GM12878 (cell line): ENCODE measurements around the gene DTWD2. TPM values are rescaled to one million over a fixed set of nuclear protein-coding genes. Genes with fewer than 3 reads are reported as not detected.

Source experiments
- ATAC-seq: fragments of 200-7000 bp; cut with Tn5 transposase; 3 replicates; pipeline ENCODE4 v1.9.1; 2020; ENCODE audit warnings: mild to moderate bottlenecking, moderate library complexity
- BruUV-seq: library from RNA; stranded (reverse); fragments of 400-500 nt; replicated peaks from 2 replicates; lab custom pipeline; 2021; lab: Mats Ljungman, UMichigan
- CTCF ChIA-PET: fragments of 300-600 bp; sonication (Branson Sonifier 250); formaldehyde crosslinking; extraction: SDS; loops from one replicate; lab custom pipeline; 2021; ENCODE audit warnings: inconsistent platforms; lab: Yijun Ruan, JAX
- POLR2A ChIA-PET: fragments of 350-600 bp; formaldehyde crosslinking; extraction: SDS; loops from one replicate; lab custom pipeline; 2021; ENCODE audit warnings: inconsistent platforms; lab: Charles Lee
- RAD21 ChIA-PET: fragments of 300-600 bp; sonication (Branson Sonifier 250); formaldehyde crosslinking; loops from one replicate; lab custom pipeline; 2023; ENCODE audit warnings: antibody characterized with exemption; ENCODE audit not compliant: unreplicated experiment; lab: Charles Lee
- SMC1A ChIA-PET: fragments of 300-600 bp; sonication (Branson Sonifier 250); formaldehyde crosslinking; loops from one replicate; lab custom pipeline; 2023; ENCODE audit not compliant: unreplicated experiment, uncharacterized antibody; lab: Charles Lee
- DNase-seq: peaks from one replicate; pipeline ENCODE4 v3.0.0-alpha.2; 2011; ENCODE audit warnings: low read depth, low spot score
- FAIRE-seq: peaks from 3 replicates; lab custom pipeline; 2011; peaks lifted over from hg19 to GRCh38; lab: Jason Lieb, UNC
- H2AFZ ChIP-seq: 2 replicates; pipeline ENCODE4 v1.6.0; 2011; ENCODE audit warnings: low read depth, low read length, control low read depth; ENCODE audit not compliant: control insufficient read depth
- H3K27ac ChIP-seq: 2 replicates; pipeline ENCODE4 v1.5.1; 2011; ENCODE audit warnings: control low read depth; ENCODE audit not compliant: control insufficient read depth, insufficient read depth
- H3K27me3 ChIP-seq, 2 experiments: replicated peaks in 1 of 2; 2 replicates each; pipeline versions ENCODE4 v1.6.0 to v1.6.1; 2011; ENCODE audit warnings: low read length in 1 of 2; ENCODE audit not compliant: control insufficient read depth in 2 of 2, insufficient read depth in 2 of 2
- H3K36me3 ChIP-seq, 2 experiments: 2 replicates each; pipeline ENCODE4 v1.5.1; 2011; ENCODE audit warnings: low read length in 1 of 2; ENCODE audit not compliant: control insufficient read depth in 2 of 2, insufficient read depth in 2 of 2
- H3K4me1 ChIP-seq: 2 replicates; pipeline ENCODE4 v1.6.1; 2011; ENCODE audit warnings: mild to moderate bottlenecking, low read length, moderate library complexity, mixed read lengths; ENCODE audit not compliant: control insufficient read depth, insufficient read depth
- H3K4me2 ChIP-seq: 2 replicates; pipeline ENCODE4 v1.6.0; 2011; ENCODE audit warnings: control low read depth; ENCODE audit not compliant: control insufficient read depth, insufficient read depth
- H3K4me3 ChIP-seq: fragments of 200-600 bp; sonication (generic); 2 replicates; pipeline ENCODE4 v1.5.1; 2016
- H3K79me2 ChIP-seq: 2 replicates; pipeline ENCODE4 v1.6.0; 2011; ENCODE audit warnings: low read length; ENCODE audit not compliant: control insufficient read depth, insufficient read depth
- H3K9ac ChIP-seq: 2 replicates; pipeline ENCODE4 v1.8.0; 2011; ENCODE audit warnings: low read length, control low read depth, mixed read lengths; ENCODE audit not compliant: control insufficient read depth, insufficient read depth
- H3K9me3 ChIP-seq: replicated peaks from 3 replicates; pipeline ENCODE4 v1.5.1; 2011; ENCODE audit warnings: mild to moderate bottlenecking, low read length; ENCODE audit not compliant: control insufficient read depth, insufficient read depth
- H4K20me1 ChIP-seq: 2 replicates; pipeline ENCODE4 v1.6.0; 2011; ENCODE audit not compliant: control insufficient read depth, insufficient read depth
- ASH2L ChIP-seq: fragments of 300-600, 200-600 bp; sonication (generic); IDR thresholded peaks from 2 replicates; pipeline ENCODE4 v1.6.1; 2017; ENCODE audit warnings: low read depth, mild to moderate bottlenecking, borderline replicate concordance
- BHLHE40 ChIP-seq, 2 experiments: fragments of 450-650 bp in 1 of 2; IDR thresholded peaks; 2 replicates each; pipeline ENCODE4 v1.6.1; 2011 to 2017; ENCODE audit warnings: low read depth in 2 of 2, borderline replicate concordance in 1 of 2, improper control_type of control experiment in 1 of 2, low read length in 1 of 2, mild to moderate bottlenecking in 1 of 2
- BMI1 ChIP-seq: fragments of 450-650 bp; IDR thresholded peaks from 2 replicates; pipeline ENCODE4 v1.6.1; 2016; ENCODE audit warnings: mild to moderate bottlenecking, moderate library complexity, borderline replicate concordance
- KLF5 ChIP-seq: fragments of 450-650 bp; IDR thresholded peaks from 2 replicates; pipeline ENCODE4 v1.6.1; 2014; ENCODE audit warnings: mild to moderate bottlenecking; ENCODE audit not compliant: partially characterized antibody
- NFYB ChIP-seq: IDR thresholded peaks from 2 replicates; pipeline ENCODE4 v1.6.1; 2011; ENCODE audit warnings: low read depth, mild to moderate bottlenecking, low read length, improper control_type of control experiment, moderate library complexity; ENCODE audit not compliant: insufficient read depth
- PML ChIP-seq: IDR thresholded peaks from 2 replicates; pipeline ENCODE4 v1.6.1; 2012; ENCODE audit warnings: low read length, inconsistent platforms
- RFX5 ChIP-seq: IDR thresholded peaks from 2 replicates; pipeline ENCODE4 v1.6.1; 2011; ENCODE audit warnings: low read depth, low read length, improper control_type of control experiment
- SIX5 ChIP-seq: IDR thresholded peaks from 2 replicates; pipeline ENCODE4 v1.6.1; 2011; ENCODE audit warnings: mild to moderate bottlenecking, low read depth, low read length, moderate library complexity; ENCODE audit not compliant: severe bottlenecking
- SMARCA5 ChIP-seq: fragments of 450-650 bp; IDR thresholded peaks from 2 replicates; pipeline ENCODE4 v1.6.1; 2017; ENCODE audit warnings: mild to moderate bottlenecking
- SREBF2 ChIP-seq: IDR thresholded peaks from 2 replicates; pipeline ENCODE4 v1.6.1; 2012; ENCODE audit warnings: mild to moderate bottlenecking, low read length
- TAF1 ChIP-seq: IDR thresholded peaks from 2 replicates; pipeline ENCODE4 v1.6.1; 2011; ENCODE audit warnings: mild to moderate bottlenecking, low read depth, low read length, borderline replicate concordance
- ZNF217 ChIP-seq: fragments of 450-650 bp; IDR thresholded peaks from 2 replicates; pipeline ENCODE4 v1.6.1; 2017; ENCODE audit warnings: antibody characterized with exemption, mild to moderate bottlenecking
- in situ Hi-C: fragments of 300-500 bp; cut with MboI; formaldehyde crosslinking; loops from 9 replicates; pipeline ENCODE4 v1.14.3; 2018; ENCODE audit warnings: mixed read lengths
- intact Hi-C: fragments of 100-400 bp; cut with micrococcal nuclease; formaldehyde crosslinking; loops from one replicate; pipeline ENCODE4 v1.14.2; 2022; ENCODE audit not compliant: unreplicated experiment
- polyA plus RNA-seq, 11 experiments: library from polyadenylated mRNA; depleted of rRNA in 4 of 11; unstranded in 6 of 11; stranded (reverse) in 5 of 11; fragments of >200 nt; fragmentation: Nextera tagmentation in 4 of 11; fragmentation: Illumina TruSeq in 1 of 11; extraction: Ambion mirVana in 4 of 11; extraction: Trizol in 1 of 11; gene quantifications; 1 replicate in 1 of 11; 2 replicates in 10 of 11; pipeline versions ENCODE4 v1.2.1 to v1.2.3, GENCODE V29; 2011 to 2016; ENCODE audit warnings: inconsistent platforms in 2 of 11, missing spikeins in 2 of 11, low read depth in 1 of 11
- total RNA-seq, 4 experiments: library from RNA; depleted of rRNA in 3 of 4; stranded (reverse); fragments of >200 nt in 3 of 4; fragmentation: Illumina TruSeq in 1 of 4; extraction: Trizol in 1 of 4; gene quantifications; 2 replicates each; pipeline versions ENCODE4 v1.2.1 to v1.2.3, GENCODE V29; 2013 to 2021
- TF ChIP-seq, protein P1 (sequence below): IDR thresholded peaks from 2 replicates; pipeline ENCODE4 v1.6.1; 2011; ENCODE audit warnings: low read depth, mild to moderate bottlenecking, low read length, moderate library complexity, borderline replicate concordance; ENCODE audit errors: extremely low read depth
- TF ChIP-seq, protein P2 (sequence below): fragments of 450-650 bp; IDR thresholded peaks from 2 replicates; pipeline ENCODE4 v1.6.1; 2014; ENCODE audit warnings: mild to moderate bottlenecking
- TF ChIP-seq, protein P3 (sequence below): fragments of 450-650 bp; IDR thresholded peaks from 2 replicates; pipeline ENCODE4 v1.6.1; 2017; ENCODE audit warnings: mild to moderate bottlenecking, moderate library complexity

Gene DTWD2
- total and polyA plus RNA-seq, 10 of the 15 experiments (the other 5 are each of a cell fraction or from before 2014, with no cell fraction given): 0.93 to 8.4 (median 5.1) TPM

GRCh38 chr5:118984602-118985001, 3.7 kb downstream of the DTWD2 start:
- DNase-seq: no peak
- TF ChIP-seq ZNF217 (no peak), PML (no peak), TAF1 (no peak), ASH2L (no peak), SIX5 (no peak), SMARCA5 (no peak), BMI1 (no peak), BHLHE40 (IDR thresholded peaks at IDR 0.05; ENCODE audit: borderline replicate concordance in 1 of 2, low read depth in 2 of 2, low read length in 1 of 2) (no peak), KLF5 (no peak), NFYB (no peak), RFX5 (no peak), SREBF2 (no peak)
- TF ChIP-seq, protein P1, sequence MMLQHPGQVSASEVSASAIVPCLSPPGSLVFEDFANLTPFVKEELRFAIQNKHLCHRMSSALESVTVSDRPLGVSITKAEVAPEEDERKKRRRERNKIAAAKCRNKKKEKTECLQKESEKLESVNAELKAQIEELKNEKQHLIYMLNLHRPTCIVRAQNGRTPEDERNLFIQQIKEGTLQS: no peak
- TF ChIP-seq, protein P2, sequence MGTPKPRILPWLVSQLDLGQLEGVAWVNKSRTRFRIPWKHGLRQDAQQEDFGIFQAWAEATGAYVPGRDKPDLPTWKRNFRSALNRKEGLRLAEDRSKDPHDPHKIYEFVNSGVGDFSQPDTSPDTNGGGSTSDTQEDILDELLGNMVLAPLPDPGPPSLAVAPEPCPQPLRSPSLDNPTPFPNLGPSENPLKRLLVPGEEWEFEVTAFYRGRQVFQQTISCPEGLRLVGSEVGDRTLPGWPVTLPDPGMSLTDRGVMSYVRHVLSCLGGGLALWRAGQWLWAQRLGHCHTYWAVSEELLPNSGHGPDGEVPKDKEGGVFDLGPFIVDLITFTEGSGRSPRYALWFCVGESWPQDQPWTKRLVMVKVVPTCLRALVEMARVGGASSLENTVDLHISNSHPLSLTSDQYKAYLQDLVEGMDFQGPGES: no peak
- TF ChIP-seq, protein P3, sequence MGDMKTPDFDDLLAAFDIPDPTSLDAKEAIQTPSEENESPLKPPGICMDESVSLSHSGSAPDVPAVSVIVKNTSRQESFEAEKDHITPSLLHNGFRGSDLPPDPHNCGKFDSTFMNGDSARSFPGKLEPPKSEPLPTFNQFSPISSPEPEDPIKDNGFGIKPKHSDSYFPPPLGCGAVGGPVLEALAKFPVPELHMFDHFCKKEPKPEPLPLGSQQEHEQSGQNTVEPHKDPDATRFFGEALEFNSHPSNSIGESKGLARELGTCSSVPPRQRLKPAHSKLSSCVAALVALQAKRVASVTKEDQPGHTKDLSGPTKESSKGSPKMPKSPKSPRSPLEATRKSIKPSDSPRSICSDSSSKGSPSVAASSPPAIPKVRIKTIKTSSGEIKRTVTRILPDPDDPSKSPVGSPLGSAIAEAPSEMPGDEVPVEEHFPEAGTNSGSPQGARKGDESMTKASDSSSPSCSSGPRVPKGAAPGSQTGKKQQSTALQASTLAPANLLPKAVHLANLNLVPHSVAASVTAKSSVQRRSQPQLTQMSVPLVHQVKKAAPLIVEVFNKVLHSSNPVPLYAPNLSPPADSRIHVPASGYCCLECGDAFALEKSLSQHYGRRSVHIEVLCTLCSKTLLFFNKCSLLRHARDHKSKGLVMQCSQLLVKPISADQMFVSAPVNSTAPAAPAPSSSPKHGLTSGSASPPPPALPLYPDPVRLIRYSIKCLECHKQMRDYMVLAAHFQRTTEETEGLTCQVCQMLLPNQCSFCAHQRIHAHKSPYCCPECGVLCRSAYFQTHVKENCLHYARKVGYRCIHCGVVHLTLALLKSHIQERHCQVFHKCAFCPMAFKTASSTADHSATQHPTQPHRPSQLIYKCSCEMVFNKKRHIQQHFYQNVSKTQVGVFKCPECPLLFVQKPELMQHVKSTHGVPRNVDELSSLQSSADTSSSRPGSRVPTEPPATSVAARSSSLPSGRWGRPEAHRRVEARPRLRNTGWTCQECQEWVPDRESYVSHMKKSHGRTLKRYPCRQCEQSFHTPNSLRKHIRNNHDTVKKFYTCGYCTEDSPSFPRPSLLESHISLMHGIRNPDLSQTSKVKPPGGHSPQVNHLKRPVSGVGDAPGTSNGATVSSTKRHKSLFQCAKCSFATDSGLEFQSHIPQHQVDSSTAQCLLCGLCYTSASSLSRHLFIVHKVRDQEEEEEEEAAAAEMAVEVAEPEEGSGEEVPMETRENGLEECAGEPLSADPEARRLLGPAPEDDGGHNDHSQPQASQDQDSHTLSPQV: no peak

More at GRCh38 chr5:118984602-118985001, 3.7 kb downstream of the DTWD2 start:
- ATAC-seq (no peak), FAIRE-seq (no peak)
- no TSS peak for BruUV-seq
- Histone ChIP-seq H3K4me3 (no peak overlapping the region), H4K20me1 (no peaks in the 10 kb centered on the region), H2AFZ (no peak overlapping the region), H3K9me3 (no peaks in the 10 kb centered on the region; the same call in 2 of the 3 replicates), H3K9ac (no peak overlapping the region), H3K79me2 (peaks cover 7% of the 10 kb centered on the region), H3K36me3 (no peaks in the 10 kb centered on the region), H3K4me2 (no peak overlapping the region), H3K27me3 (no peaks in the 10 kb centered on the region), H3K4me1 (peaks cover 7% of the 10 kb centered on the region; the same call in 1 of the 2 replicates), H3K27ac (no peak overlapping the region)
- ChIA-PET RAD21 (interaction anchor here (1.2 to 1.5 kb wide), 3 partner anchors 15 to 236 kb away, joined by 3 to 5 read pairs (median 3); no protein-coding TSS in a partner anchor), POLR2A (interaction anchor here (5.1 kb wide), 1 partner anchor 427 kb away, joined by 20 read pairs; no protein-coding TSS in a partner anchor), SMC1A (interaction anchor here (0.5 to 7.4 kb wide), 10 partner anchors 32 to 551 kb away, joined by 3 to 86 read pairs (median 3); no protein-coding TSS in a partner anchor), CTCF (interaction anchor here (0.6 to 6.9 kb wide), 8 partner anchors 271 to 498 kb away, joined by 3 to 112 read pairs (median 4); no protein-coding TSS in a partner anchor)
- intact Hi-C loops (loop anchor here (5.0 kb wide), 3 partner anchors 48 to 543 kb away; no protein-coding TSS in a partner anchor), in situ Hi-C loops (loop anchor here (5.0 to 25.0 kb wide), 3 partner anchors 428 to 1478 kb away; partner anchors contain the start of gene PRR16)
